GM10847 (cell line): ENCODE measurements around the gene TLE6.

Experiments used
- POLR2A ChIP-seq: IDR thresholded peaks from 2 replicates; pipeline ENCODE4 v1.6.1; 2011; ENCODE audit not compliant: insufficient read length; ENCODE audit errors: extremely low read depth

Gene TLE6

DNA sequence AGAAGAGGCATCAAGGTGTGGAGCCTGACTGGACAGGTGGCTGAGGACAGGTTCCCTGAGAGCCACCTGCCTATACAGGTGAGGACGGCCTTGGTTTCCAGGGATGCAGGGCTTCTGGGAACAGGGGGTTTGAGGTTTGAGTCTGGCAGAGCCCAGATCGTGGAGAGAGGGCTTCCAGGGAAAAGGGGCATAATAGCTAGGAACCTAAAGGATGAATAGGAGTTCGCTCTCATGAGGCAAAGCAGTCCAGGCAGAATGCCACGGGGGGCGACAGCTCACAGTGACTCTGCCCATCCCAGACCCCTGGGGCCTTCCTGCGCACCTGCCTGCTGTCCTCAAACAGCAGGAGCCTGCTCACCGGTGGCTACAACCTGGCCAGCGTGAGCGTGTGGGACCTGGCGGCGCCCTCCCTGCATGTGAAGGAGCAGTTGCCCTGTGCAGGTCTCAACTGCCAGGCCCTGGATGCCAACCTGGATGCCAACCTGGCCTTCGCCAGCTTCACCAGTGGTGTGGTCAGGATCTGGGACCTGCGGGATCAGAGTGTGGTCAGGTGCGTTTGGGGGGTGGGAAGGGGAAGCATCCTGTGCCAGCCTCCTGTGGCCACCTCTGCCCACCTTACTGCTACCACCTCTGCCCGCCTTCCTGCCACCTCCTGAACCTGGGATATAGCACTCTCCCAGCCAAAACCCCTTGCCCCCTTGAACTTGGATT lies 12.0 kb downstream of the TLE6 start:
- TF ChIP-seq POLR2A, result no peak

DNA sequence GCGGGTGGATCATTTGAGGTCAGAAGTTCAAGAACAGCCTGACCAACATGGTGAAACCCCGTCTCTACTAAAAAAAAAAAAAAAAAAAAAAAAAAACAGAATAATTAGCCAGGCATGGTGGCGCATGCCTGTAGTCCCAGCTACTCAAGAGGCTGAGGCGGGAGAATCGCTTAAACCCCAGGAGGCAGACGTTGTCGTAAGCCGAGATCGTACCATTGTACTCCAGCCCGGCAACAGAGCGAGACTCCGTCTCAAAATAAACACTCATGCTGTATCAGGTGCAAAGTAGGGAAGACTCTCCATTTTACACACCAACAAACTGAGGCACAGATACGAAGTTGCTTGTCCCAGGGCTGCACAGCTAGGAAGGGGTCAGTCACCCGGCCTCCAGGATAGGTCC lies 15.6 kb downstream of the TLE6 start:
- TF ChIP-seq POLR2A, result no peak

- TF ChIP-seq POLR2A, result no peak
Observed at GRCh38 chr19:2993579-2993978, 16.2 kb downstream of the TLE6 start.

GRCh38 chr19:2994588-2995131 lies 17.3 kb downstream of the TLE6 start:
- TF ChIP-seq POLR2A, result no peak

- TF ChIP-seq POLR2A, result no peak
Observed at GRCh38 chr19:2997720-2998119, 20.4 kb downstream of the TLE6 start.

GRCh38 chr19:2998642-2999041 lies 21.3 kb downstream of the TLE6 start:
- no peak for TF ChIP-seq POLR2A

GRCh38 chr19:3001235-3001800 lies 24.0 kb downstream of the TLE6 start:
- no peak for TF ChIP-seq POLR2A

GRCh38 chr19:3003046-3003445 lies 25.7 kb downstream of the TLE6 start:
- TF ChIP-seq POLR2A, result no peak

GRCh38 chr19:3004522-3004921 lies 27.2 kb downstream of the TLE6 start:
- TF ChIP-seq POLR2A, result no peak

DNA sequence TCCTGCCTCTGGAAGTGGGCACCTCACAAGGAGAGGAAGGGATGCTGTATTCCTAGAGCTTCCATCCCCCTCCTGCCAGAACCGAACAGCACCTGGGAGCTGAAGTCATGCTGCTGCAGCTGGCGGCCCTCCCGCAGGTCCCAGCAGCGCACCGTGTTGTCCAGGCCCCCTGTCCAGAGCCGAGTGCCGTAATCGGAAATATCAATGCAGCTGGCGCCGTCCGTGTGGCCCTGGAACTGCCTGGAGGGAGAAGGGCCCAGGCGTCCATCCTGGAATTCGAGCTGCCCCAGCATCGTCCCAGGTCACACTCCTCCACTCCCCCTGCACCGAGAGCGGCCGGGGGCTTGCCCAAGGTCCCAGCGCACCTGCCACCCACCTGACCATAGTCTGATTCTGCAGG lies 28.0 kb downstream of the TLE6 start:
- TF ChIP-seq POLR2A, result no peak

- TF ChIP-seq POLR2A, result no peak
Observed at GRCh38 chr19:3006075-3006767, 28.9 kb downstream of the TLE6 start.

GRCh38 chr19:3007975-3008374 lies 30.6 kb downstream of the TLE6 start:
- no peak for TF ChIP-seq POLR2A

- no peak for TF ChIP-seq POLR2A
Observed at GRCh38 chr19:3008994-3009393, 31.6 kb downstream of the TLE6 start.

DNA sequence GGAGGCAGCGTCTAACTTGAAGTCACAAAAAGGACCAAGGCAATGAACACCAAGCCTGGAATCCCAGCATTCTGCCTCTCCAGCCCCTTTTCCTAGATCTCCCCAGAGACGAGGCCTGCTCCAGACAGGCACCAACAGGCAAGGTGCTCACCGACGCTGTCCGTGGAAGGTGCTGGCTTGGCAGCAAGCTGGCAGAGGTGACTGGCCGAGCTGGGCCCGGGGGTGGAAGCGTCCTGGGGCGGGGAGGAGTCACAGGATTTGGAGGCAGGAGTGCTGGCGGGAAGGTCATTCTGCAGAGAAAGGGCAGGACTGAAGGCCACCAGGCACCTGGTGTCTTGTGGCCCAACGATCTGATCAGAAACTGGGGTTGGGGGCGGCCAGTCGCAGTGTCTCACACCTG lies 33.5 kb downstream of the TLE6 start:
- TF ChIP-seq POLR2A, result no peak

DNA sequence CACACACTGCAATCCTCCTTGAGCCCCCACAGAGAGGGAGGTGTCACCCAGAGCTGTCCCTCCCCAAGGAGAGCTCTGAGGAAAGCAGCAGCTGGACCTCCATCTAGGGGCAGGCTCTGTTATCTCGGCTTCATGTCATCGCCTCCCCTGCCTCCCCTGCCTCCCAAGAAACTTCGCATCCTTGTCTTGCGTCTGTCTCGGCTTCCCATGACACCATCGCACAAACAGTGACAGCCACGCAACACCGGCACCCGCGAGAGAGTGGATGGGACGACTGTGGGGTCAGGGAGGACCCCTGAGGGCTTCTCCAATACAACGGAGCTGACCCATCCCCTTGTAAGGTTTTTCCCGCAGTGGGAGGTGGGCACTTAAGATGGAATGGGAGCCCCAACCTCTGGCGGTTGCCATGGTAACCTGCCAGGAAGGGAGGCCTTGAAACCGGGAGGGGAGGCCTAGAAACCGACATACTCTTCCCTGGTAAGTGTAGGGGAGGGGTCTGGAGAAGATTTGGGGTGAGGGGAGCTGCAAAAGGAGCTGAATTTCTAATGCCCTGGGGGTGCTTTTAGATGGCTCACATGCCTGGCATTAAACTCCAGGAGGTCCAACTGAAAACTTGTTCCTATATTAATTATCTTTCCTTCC lies 35.4 kb downstream of the TLE6 start:
- TF ChIP-seq POLR2A, result no peak

GRCh38 chr19:3013263-3013725 lies 35.9 kb downstream of the TLE6 start:
- TF ChIP-seq POLR2A, result no peak
